Measurements from ENCODE around the gene KCNJ16.
A peak's percentile ranks its signal among the peaks of the same experiment; 100 is the strongest.
"Not testable (repeated sequence)": the region's sequence is repeated elsewhere in the genome, so short reads cannot be mapped to it uniquely, and the experiment has no call there.

Gene KCNJ16

GRCh38 chr17:70074956-70075355 is at the start of gene KCNJ16:
Gene KCNJ16 (plus strand): TSS chr17:70075225. CDS start chr17:70132088, 56,863 bp downstream.
- peak; percentile 80 for DNase-seq

- DNase-seq, result no peak
These were observed 46.6 kb upstream of the KCNJ16 start for GRCh38 chr17:70028397-70028796.

- DNase-seq, result no peak
These were observed 45.9 kb upstream of the KCNJ16 start for GRCh38 chr17:70028978-70029767.

DNA sequence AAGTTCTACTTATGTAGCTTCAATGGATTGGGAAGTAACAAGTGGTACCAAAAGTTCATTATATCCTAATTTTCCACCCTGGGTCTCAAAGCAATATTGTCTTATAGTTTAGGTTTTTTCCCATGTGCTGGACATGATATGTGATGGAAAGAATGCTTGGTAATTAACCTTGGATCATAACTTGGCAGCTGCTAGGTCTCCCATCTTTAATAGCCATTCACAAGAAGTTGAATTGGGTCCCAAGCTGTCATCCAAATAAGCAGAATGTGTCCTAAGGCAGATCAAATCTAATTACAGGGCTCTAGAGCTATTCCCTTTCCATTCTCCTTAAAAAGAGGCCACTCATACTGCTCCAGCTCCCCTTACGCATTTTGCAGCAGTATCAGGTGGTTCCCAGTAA is 44.7 kb upstream of the KCNJ16 start:
- DNase-seq, result no peak

DNA sequence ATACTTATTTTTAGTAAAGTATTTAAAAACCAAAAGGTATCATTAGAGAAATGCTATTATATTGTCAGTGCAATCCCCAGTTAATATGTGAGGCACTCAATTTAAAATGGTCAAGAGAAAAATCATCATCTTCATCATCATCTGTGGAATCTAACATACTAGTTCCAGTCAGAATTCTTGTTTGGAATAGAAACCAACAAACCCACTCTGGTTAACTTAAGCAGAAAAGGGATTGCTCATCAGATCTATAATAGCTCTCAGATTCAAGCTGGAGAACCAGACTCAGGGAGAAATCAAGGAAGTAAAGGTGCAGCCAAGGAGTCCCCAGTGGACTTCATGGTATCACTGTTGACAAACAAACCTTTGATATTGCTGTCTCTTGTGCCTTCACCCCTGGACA is 43.7 kb upstream of the KCNJ16 start:
- no peak for DNase-seq

DNA sequence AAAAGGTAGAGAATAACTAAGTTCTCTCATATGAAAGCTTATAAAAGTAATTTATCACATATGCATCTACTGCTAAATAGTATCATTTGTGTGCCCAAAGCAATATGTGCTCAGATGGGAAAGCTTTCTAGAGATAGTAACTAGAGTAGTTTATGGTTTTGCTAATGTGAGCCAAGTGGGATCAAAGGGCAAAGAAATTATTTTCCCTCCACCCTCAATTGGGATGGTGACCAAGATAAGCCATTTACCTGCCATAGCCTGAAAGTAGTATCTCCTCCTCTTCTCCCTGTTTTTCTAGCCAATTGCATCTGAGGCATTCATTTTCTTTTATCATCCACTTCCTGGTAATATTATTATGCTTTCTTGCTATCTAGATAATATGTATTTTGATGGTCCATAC is 41.9 kb upstream of the KCNJ16 start:
- no peak for DNase-seq

DNA sequence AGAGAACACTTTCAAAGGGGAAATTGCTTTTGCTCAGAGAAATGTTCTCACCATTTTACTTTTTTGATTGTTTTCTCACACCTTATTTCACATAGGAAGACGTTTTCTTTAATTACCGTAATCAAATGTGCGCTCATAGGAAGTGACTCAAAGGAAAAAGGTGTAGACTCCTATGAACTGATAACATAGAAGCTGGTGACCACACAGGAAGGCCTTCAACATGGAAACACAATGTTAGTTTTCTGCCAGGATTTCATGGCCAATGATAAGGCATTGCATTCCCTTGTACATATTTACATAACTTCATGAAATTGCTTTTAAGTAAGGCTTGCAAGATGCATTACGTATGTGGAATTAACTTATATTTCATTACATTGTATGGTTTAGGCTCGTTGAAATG is 40.9 kb upstream of the KCNJ16 start:
- DNase-seq, result no peak

DNA sequence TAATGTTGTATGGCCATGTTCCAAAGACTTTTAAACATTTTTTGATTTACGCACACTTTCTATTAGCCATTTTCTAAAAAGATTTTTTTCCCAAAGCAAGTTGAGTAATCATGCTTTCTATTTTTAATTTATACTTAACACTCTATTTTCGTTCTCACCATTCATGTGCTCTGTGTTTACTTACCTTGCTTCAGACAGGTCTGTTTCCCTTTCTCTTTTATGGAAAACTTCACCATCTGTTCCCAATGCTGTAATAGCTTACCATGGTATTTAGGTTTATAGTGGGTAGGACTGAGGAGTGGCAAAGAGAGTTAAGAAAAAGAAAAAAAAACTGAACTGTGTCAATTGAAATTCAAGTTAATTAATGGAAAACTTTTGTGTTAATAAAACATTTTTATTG is 37.5 kb upstream of the KCNJ16 start:
- DNase-seq, result peak; percentile 67

DNA sequence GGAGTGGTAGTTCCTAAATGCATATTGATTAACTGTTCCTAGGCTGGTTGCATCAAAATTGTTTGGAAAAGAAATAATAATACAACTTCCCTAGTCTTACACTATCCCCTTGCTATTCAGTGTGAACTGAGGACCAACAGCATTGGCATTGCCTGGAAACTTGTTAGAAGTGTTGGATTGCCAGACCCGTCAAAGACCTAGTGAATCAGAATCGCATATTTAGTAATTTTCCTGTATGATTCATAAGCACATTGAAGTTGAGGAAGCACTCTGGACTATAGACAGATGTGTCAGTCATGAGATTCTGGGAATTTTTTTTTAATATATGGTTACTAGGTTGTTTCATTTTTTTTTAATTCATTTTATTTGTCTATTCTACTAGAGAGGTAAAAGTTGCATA is 34.7 kb upstream of the KCNJ16 start:
- no peak for DNase-seq

GRCh38 chr17:70041061-70041460 is 34.0 kb upstream of the KCNJ16 start:
- no peak for DNase-seq

GRCh38 chr17:70041540-70041939 is 33.5 kb upstream of the KCNJ16 start:
- DNase-seq, result no peak

DNA sequence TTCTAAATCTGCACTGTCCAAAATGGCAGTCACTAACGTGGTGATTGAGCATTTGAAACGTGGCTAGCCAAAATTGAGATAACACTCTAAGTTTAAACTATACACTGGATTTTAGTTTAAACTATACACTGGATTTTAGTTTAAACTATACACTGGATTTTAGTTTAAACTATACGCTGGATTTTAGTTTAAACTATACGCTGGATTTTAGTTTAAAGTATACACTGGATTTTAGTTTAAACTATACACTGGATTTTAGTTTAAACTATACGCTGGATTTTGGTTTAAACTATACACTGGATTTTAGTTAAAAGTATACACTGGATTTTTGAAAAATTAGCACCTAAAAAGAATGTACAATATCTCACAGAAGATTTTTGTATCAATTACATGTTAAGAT is 29.2 kb upstream of the KCNJ16 start:
- not testable (repeated sequence) for DNase-seq

GRCh38 chr17:70047619-70048419 is 27.2 kb upstream of the KCNJ16 start:
- DNase-seq, result no peak

GRCh38 chr17:70049801-70050591 is 25.0 kb upstream of the KCNJ16 start:
- DNase-seq, result no peak

DNA sequence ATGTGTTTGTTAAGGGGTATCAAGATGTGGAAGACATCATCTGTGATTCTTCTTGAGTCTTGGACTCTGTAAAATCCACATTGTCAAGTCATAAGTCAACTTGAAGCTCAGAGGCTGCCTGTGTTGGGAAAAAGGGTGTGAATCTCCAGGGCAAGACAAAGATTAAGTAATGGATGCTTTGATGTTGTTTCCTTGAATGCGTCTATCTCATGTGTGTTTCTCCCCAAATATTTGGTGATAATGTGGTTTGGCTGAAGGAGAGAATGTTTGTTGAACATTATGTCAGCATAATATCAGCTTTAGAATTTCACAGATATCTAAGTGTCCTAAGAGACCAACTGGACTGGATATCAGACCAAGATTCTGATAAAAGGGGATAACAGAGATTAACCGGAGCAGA is 24.1 kb upstream of the KCNJ16 start:
- no peak for DNase-seq

GRCh38 chr17:70053241-70054234 is 21.5 kb upstream of the KCNJ16 start:
- no peak for DNase-seq

- no peak for DNase-seq
These were observed 20.0 kb upstream of the KCNJ16 start for GRCh38 chr17:70055000-70055399.

DNA sequence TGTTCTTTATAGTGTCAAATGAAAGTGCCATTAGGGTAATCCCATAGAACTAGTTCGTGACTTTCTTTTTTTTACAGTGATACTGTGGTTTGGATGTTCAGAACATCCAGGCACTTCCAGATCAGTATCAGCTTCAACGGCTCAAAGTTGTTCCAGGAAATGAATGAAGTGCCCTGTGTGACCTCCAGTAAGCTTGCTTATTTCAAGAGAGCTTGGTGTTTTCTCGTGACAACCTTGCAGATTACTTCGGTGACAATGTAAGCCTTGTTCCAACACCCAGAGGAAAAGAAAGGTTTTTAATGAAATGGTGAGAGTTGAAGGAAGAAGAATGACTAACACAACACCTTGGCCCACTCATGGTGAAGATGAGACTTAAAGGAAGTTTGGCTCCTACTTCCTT is 16.0 kb upstream of the KCNJ16 start:
- DNase-seq, result no peak

DNA sequence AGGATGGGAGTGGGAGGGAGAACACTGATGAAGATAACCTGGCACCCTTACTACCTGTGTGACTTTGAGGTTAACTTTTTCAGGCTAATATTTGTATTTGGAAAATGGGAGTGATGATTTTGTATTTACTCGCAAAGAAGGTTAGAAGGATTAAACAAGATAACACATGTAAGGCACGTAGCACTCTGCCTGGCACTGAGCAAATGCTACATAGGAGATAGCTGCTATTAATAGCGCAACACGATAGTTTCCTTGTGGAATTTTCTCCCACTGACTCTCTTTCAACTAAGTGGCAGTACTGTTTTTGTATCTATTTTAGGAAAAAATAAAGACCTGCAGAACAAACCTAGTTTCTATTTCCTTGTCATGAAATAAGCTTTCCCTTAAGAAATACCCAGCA is 15.4 kb upstream of the KCNJ16 start:
- DNase-seq, result no peak

- DNase-seq, result no peak
These were observed 14.6 kb upstream of the KCNJ16 start for GRCh38 chr17:70060415-70060814.

DNA sequence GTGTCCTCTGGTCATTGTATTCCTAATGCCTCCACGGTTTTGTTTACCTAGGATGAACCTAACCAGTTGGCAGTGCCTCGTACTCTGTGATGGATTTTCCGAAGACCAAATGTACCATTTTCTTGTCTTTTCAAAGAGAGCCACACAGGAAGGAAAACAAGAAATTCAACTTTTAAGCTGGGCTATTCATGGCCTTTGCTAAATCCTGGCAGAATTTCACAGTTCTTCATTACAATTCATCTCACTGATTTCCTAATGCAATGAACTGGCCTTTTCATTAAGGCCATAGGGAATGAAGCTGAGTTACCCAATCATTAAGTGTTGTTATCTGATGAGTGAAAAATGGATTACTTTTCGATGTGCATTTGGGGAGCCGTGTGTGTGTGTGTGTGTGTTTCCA is 7.9 kb upstream of the KCNJ16 start:
- no peak for DNase-seq

Measured in DMS153 (cell line).